ENCODE data around the gene TAOK2. TPM values are rescaled to one million over a fixed set of nuclear protein-coding genes. Genes with fewer than 3 reads are reported as not detected.
A peak's percentile ranks its signal among the peaks of the same experiment; 100 is the strongest.

The TAOK2 gene
- total and polyA plus RNA-seq, 2 donors from 2014 or later: 19.6 to 54.3 TPM

GRCh38 chr16:29996766-29997250 lies 23.1 kb downstream of the TAOK2 start:
- intact Hi-C loops (cut with DNase I): no loop called here
- peak overlapping the region; percentile 96 to 99 (median 98) for H3K4me3 ChIP-seq (ENCODE audit: low read length in 3 of 3)
- H3K9me3 ChIP-seq (ENCODE audit: control insufficient read depth in 2 of 3, insufficient read depth in 1 of 3, low read length in 3 of 3): no peaks in the 10 kb centered on the region
- H3K27ac ChIP-seq (ENCODE audit: low read depth in 2 of 2, low read length in 2 of 2): no peak overlapping the region
- no peak for DNase-seq
- no peak for FAIRE-seq
- H3K9ac ChIP-seq (ENCODE audit: low read length in 3 of 3): peak overlapping the region; percentile 63 to 99 (median 80)
- H3K36me3 ChIP-seq (ENCODE audit: control insufficient read depth in 2 of 3, insufficient read depth in 3 of 3, low read length in 3 of 3): peaks cover 0 to 24% (median 4%) of the 10 kb centered on the region in 3 donors
- no peaks in the 10 kb centered on the region for H3K27me3 ChIP-seq (ENCODE audit: control insufficient read depth, insufficient read depth, low read length)
- TF ChIP-seq CTCF (IDR thresholded peaks at IDR 0.05; ENCODE audit: borderline replicate concordance, extremely low read depth, insufficient read depth): no peak
- H3K4me1 ChIP-seq (ENCODE audit: control insufficient read depth in 2 of 3, insufficient read depth in 2 of 3, low read depth in 1 of 3, low read length in 3 of 3): peaks cover 0 to 16% (median 14%) of the 10 kb centered on the region in 3 donors

GRCh38 chr16:29999605-30000004 lies 25.9 kb downstream of the TAOK2 start:
- Histone ChIP-seq H3K27me3 (ENCODE audit: control insufficient read depth, insufficient read depth, low read length) (no peaks in the 10 kb centered on the region), H3K4me1 (ENCODE audit: control insufficient read depth in 2 of 3, insufficient read depth in 2 of 3, low read depth in 1 of 3, low read length in 3 of 3) (peaks cover 0 to 11% (median 7%) of the 10 kb centered on the region in 3 donors), H3K9ac (ENCODE audit: low read length in 3 of 3) (no peak overlapping the region), H3K9me3 (ENCODE audit: control insufficient read depth in 2 of 3, insufficient read depth in 1 of 3, low read length in 3 of 3) (no peaks in the 10 kb centered on the region), H3K4me3 (ENCODE audit: low read length in 3 of 3) (no peak overlapping the region), H3K36me3 (ENCODE audit: control insufficient read depth in 2 of 3, insufficient read depth in 3 of 3, low read length in 3 of 3) (peaks cover 0 to 6% (median 3%) of the 10 kb centered on the region in 3 donors), H3K27ac (ENCODE audit: low read depth in 2 of 2, low read length in 2 of 2) (no peak overlapping the region)
- intact Hi-C loops (cut with DNase I): no loop called here
- TF ChIP-seq CTCF (IDR thresholded peaks at IDR 0.05; ENCODE audit: borderline replicate concordance, extremely low read depth, insufficient read depth): no peak
- no peak for DNase-seq
- no peak for FAIRE-seq

DNA sequence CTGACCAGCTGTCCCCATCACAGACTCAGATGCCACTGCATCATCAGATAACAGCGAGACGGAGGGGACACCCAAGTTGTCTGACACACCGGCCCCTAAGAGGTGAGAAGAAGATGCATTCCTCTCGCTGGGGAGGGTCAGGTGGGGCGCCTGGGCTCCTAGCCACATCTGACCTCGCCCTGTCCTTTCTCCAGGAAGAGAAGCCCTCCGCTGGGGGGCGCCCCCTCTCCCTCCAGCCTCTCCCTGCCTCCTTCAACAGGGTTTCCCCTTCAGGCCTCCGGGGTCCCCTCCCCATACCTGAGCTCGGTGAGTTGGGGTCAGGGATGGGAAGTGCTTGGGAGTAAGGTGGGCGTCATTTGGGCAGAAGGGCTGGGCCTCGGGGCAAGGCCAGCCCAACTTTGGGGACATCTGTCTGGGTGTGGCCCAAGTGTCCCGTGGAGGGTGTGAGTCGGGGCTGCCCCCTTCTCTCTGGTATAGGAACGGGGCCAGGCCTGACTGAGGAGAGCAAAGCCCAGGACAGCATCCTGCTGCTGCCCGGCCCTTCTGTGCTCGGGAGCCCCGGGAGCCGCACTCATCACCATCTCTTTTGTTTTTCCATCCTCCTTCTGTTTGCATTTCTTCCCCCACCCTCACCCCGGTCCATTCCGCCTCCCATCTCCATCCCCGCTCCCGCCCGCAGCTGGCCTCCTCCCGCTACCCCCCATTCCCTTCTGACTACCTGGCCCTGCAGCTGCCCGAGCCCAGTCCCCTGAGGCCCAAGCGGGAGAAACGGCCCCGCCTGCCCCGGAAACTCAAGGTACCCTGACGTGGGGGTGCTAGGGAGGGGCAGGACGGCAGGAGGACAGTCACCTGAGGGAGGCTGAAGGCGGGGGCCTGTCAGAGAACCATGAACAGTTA lies 27.3 kb downstream of the TAOK2 start:
- no peaks in the 10 kb centered on the region for H3K9me3 ChIP-seq (ENCODE audit: control insufficient read depth in 2 of 3, insufficient read depth in 1 of 3, low read length in 3 of 3)
- H3K27ac ChIP-seq (ENCODE audit: low read depth in 2 of 2, low read length in 2 of 2): no peak overlapping the region
- DNase-seq (no peak), FAIRE-seq (no peak)
- intact Hi-C loops (cut with DNase I): no loop called here
- TF ChIP-seq CTCF (IDR thresholded peaks at IDR 0.05; ENCODE audit: borderline replicate concordance, extremely low read depth, insufficient read depth): no peak
- H3K4me1 ChIP-seq (ENCODE audit: control insufficient read depth in 2 of 3, insufficient read depth in 2 of 3, low read depth in 1 of 3, low read length in 3 of 3): peaks cover 0 to 7% (median 5%) of the 10 kb centered on the region in 3 donors
- H3K36me3 ChIP-seq (ENCODE audit: control insufficient read depth in 2 of 3, insufficient read depth in 3 of 3, low read length in 3 of 3): peaks cover 0 to 6% (median 3%) of the 10 kb centered on the region in 3 donors
- H3K27me3 ChIP-seq (ENCODE audit: control insufficient read depth, insufficient read depth, low read length): no peaks in the 10 kb centered on the region
- no peak overlapping the region for H3K4me3 ChIP-seq (ENCODE audit: low read length in 3 of 3)
- H3K9ac ChIP-seq (ENCODE audit: low read length in 3 of 3): no peak overlapping the region
